Activated CD4-positive, alpha-beta T cell treated with anti-CD3 and anti-CD28 coated beads, Interleukin-2, amount 50 U/mL, for 4 hours (primary cell): ENCODE measurements around the gene RIC3.

Source experiments
- DNase-seq, 2 experiments: peaks; one replicate each; pipeline ENCODE4 v3.0.0-alpha.2; 2020

The RIC3 gene

DNA sequence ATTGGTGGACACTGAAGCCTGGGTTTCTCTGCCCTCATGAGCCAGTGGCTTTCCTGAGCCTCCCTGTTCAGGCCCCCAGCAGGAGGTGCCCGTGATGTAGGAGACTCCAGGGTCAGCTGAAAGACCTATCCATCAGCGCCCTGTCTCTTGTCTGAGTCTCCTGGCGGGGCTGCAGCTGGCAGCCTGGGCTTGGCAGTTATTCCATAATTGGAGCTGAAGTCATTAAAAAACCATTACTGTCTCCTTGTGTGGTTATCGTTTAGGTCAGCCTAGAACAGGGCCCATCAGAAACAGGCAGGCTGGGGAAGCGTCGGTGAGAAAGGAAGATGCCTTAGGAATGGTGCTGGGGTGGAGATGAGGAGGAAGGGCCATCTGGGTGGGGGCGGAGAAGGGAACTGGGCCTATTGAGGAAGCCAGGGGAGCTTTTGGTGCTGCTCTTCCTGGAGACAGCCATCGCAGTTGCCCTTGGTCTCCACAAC is 82.8 kb downstream of the RIC3 start:
- DNase-seq, result no peak

- no peak for DNase-seq
Measured at GRCh38 chr11:8085011-8085645, 83.7 kb downstream of the RIC3 start.

GRCh38 chr11:8084352-8084751 is 84.5 kb downstream of the RIC3 start:
- no peak for DNase-seq

DNA sequence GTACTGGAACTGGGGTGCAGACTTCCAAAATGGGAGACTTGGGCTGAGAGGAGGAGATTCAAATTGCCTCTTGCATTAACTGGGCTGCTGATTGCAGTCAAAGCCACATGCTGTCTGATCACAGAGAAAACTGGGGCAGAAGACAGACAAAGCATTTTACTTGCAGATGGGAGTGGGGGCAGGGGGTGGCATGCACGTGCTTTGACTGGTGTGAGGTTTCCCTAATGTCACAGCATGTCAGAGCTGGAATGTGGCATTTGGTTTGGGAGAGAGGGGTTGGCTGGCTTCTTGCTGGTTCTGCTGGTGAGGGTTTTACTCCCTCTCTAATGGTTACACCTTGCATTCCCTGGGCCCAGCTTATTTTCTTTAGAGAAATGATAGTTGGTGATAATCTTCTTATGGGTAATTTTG is 84.9 kb downstream of the RIC3 start:
- no peak for DNase-seq

DNA sequence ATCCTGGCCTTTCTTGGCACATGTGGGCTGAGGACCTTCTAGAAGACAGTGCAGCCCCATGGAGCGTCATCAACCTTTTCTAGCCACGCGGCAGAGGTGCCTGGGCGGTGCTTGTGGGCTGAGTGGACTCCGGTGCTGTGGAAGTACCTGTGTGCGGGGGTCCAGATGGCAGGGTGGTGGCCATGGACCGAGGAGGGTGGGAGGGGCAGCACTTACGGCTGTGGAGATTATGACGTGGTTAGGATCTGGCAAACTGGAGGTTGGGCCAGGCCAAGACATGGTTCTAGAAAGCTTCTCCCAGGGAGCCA is 85.8 kb downstream of the RIC3 start:
- no peak for DNase-seq

GRCh38 chr11:8082391-8083087 is 86.3 kb downstream of the RIC3 start:
- DNase-seq, result no peak

DNA sequence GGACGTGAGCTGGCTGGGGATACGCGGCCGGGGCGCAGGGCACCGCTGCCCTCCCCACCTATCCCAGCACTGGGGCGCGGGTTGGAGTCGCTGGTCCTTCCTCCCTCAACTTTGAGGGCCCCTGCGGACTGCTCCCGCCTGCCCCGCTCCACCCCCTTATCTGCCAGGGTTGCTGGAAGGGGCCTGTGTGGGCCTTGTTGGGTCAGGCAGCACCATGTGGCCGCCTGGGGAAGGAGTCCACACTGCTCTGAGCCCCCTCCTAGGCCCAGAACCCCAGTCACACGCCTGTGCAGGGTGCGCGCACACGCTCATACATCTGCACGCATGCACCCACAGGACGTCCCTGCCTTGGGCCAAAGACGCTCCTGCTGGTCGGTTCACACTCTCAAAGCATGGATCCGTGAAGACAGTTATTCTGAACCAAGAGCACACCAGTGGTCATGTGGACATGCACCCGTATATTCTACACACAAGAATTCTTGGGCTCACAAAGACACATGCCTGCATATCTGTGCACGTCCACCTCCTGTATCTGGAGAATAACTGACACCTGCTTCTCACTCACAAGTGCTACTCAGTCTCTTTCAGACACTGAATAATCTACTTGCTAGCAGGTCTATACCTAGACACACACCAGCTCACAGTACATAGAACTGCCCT is 87.1 kb downstream of the RIC3 start:
- no peak for DNase-seq

DNA sequence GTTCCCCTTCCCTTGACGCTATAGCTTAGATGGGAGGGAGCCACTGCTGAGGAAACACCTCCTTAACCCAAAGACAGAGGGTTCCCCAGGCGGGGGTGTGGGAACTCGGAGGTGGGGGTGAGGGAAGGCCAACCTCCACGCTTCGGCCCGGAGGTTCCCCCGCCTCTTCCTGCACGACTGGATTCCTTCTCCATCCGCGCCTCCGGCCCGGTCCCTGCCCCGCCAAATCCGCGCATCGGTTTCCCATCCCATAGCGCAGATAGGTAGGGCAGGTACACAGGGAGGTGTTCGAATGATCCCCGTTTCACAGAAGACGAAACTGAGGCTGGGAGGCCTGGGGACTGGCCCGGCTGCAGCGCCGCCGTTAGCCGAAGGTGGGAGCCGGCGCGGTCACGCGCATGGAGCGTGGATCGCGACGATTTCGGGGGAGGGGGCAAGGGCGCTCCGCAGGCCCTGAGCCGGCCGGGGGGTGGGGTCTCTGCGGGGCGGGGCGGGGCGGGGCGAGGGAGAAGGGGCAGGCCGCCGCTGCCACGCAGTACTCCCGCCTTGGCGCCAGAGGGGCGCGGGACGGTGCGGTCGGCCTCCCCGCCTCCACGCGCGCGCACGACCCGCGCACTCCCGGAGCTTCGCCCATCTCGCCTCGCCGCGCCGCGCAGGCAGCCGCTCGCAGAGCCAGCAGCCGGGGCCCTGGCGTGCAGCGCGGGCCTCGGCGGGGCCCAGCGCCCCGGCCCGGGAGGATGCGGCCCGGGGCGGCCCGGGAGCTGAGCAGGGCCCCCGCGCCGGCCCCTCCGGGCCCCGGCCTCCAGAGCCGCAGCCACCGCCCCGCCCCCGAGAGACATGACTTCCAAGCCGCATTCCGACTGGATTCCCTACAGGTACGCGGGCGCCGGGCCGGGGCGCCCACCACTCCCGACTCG is 87.9 kb downstream of the RIC3 start, which contains the start of gene TUB:
Gene TUB (plus strand): TSS at position 538 of the 917 bp plus-strand sequence. CDS start 300 bp downstream, at position 838.
- DNase-seq, result no peak

DNA sequence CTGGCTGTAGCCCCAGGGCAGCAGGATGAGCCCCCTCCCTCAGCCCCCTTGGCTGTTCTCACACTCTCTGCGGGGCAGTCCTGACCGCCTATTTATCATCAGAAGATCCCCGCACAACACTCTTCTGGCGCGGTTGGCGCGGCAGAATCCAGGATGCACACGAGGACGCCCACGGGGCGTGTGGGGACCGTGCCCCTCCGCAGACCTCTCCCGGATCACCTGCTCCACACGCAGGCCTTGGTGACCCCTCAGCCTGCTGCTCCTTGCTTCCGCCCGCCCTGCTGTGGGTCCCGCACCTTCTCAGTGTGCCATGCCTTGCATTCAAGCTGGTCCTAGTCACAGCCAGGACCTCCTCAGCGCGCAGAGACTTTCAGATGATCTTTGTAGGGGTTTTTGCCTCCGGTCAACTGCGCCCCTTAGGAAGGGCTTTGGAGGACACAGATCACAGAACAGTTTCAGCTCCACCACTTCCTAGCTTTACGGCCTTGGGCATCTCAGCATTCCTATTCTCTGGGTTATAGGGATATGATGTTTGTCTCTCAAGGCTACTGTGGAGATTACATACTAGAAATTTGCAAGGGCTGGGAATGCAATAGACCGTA is 88.7 kb downstream of the RIC3 start:
- no peak for DNase-seq

DNA sequence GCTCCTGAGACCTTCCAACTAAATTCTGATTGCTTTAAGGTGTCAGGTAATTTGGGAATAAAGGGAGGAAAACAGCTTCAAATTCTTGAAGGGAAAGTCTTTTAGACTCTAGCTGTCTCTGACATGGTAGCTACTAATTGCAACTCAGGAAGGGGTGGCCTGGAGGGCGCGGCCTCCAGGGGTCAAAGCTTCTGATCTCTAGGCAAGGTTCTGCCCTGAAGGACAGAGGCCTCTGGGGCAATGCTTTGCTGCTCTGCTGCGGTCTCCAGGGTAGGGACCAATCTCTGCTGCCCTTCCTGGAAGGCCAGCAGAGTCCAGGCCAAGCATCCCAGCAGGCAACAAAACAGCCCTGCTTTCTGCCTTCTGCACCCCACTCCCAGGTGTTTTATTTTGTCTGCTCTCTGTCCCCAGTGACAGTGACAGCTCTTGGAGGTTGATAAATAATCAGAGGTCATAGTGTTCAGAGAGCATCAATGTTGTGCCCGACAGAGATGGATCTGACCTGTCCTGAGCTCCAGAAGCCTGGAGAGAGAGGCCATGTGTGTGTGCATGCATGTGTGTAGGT is 89.6 kb downstream of the RIC3 start:
- DNase-seq, result no peak

DNA sequence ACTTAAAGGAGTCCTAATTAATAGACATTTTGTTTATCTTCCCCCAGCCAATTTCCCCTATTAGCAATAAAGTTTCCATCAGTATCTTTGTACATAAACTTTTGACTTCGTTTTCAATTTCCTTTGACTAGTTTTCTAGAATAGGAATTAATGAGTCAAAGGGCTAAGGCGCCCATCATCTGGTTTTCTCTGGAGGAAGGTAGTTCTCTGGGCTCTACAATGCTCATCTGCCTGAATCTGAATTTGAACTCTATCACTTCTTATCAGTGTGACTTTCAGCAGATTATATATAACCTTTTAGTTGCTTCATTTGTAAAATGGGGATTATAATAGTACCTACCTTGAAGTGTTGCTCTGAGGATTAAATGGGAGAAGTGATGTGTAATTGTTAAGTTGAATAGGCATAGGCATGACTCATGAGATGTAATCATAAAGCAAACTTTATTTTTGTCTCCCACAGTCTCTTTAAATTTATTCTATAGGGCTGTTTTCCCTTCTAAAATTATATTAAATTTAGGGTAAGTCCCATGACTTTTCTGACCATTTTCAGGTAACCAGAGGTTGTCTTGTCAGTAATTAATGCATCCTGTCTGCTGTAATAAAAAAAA is 93.6 kb downstream of the RIC3 start:
- no peak for DNase-seq

- no peak for DNase-seq
Measured at GRCh38 chr11:8071616-8072581, 96.9 kb downstream of the RIC3 start.

- no peak for DNase-seq
Measured at GRCh38 chr11:8070417-8071115, 98.3 kb downstream of the RIC3 start.

- DNase-seq, result no peak
Measured at GRCh38 chr11:8069771-8070170, 99.1 kb downstream of the RIC3 start.

DNA sequence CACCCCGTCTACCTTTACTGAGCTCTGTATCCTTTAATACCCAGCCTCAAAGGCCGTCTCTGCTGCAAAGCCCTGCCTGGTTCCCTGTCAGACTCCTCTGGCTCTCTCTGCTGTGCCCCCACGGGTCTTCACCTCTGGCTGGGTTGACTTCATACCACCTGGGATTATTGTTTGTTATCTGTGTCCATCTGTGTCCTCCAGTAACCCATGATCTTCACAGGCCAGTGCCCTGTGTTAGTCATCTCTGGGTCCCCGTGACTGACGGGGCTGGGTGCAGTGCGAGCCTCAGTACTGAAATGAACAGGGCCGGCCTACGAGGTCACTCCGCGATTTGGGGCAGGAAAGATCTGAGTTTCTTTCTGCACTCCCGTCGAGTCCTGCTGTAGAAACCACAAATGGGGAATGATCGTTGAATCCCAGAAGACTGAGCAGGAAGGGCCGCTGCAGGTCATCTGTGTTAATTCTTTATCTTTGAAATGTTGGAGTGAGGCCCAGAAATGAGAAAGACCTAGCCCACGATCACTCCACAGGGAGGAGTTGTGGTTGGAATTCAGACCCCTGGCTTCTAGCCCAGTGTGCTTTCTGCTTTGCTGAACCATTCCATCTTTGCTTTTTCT is 100.1 kb downstream of the RIC3 start:
- no peak for DNase-seq

GRCh38 chr11:8067929-8068575 is 100.8 kb downstream of the RIC3 start:
- DNase-seq, result no peak

DNA sequence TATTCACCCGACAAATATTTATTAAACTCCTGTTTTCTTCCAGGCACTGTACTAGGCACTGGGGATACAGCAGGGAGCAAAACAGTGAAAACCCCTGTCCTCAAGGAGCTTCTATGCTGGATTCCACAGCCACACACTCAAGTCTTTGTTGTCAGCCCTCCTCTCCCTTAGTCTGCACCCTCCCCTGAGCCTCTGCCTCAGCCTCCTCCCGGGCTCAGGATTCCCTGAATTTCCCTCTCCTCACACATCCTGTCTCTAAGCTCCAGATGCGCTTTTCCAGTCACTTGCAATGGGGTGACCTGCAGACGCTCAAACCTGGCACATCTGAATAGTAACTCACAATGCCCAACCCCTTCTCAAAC is 101.3 kb downstream of the RIC3 start:
- no peak for DNase-seq

GRCh38 chr11:8066911-8067455 is 101.8 kb downstream of the RIC3 start:
- no peak for DNase-seq
